ENCODE results near the gene RPUSD2. TPM values are rescaled to one million over a fixed set of nuclear protein-coding genes. Genes with fewer than 3 reads are reported as not detected.

Gene RPUSD2
- total and polyA plus RNA-seq, 2 experiments from 2014 or later = 22.0 to 25.5 TPM

DNA sequence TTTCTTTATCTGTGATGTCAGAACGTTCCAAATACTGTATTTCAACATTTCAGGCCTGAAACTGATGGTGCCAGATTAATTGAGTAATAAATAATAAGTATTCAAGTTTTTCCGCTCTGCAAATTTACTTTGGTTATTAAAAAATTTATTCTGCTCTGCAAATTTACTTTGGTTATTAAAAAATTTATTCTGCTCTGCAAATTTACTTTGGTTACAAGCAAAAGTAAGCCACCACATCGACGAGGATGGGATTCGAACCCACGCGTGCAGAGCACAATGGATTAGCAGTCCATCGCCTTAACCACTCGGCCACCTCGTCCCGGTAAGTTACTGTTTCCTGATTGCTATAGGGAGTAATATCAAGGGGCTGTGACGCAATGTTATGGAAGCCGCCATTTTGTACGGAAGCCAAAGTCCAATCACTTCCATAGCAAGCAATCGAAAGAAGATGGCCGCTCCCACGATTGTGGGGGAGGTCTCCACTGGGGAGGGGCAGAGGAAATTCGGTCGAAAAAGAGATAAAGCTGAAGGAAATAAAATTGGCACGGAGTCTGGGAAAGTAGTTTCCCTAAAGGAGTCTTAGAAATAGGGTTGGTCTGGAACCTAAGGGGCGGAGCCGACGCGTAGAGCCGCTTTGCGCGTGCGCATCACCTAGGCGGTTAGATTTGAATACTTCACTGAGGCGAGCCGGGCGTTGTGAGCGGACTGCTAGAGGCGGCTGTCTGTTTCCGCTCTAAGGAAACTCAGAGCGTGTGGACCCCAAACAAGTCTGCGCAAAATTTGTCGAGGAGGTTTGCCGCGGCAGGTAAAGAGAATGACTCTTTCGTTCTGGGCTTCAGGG lies 24.7 kb downstream of the RPUSD2 start, which contains the start of gene KNL1 (continued):
- TF ChIP-seq, protein P1, sequence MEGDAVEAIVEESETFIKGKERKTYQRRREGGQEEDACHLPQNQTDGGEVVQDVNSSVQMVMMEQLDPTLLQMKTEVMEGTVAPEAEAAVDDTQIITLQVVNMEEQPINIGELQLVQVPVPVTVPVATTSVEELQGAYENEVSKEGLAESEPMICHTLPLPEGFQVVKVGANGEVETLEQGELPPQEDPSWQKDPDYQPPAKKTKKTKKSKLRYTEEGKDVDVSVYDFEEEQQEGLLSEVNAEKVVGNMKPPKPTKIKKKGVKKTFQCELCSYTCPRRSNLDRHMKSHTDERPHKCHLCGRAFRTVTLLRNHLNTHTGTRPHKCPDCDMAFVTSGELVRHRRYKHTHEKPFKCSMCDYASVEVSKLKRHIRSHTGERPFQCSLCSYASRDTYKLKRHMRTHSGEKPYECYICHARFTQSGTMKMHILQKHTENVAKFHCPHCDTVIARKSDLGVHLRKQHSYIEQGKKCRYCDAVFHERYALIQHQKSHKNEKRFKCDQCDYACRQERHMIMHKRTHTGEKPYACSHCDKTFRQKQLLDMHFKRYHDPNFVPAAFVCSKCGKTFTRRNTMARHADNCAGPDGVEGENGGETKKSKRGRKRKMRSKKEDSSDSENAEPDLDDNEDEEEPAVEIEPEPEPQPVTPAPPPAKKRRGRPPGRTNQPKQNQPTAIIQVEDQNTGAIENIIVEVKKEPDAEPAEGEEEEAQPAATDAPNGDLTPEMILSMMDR (conservative IDR thresholded peaks at IDR 0.05; ENCODE audit: low read depth in 2 of 2) = no peak
- TF ChIP-seq ZNF114 (CRISPR knock-in tag; IDR thresholded peaks at IDR 0.05) (peak; percentile 82; the same call in 1 of the 2 replicates), JUNB (IDR thresholded peaks at IDR 0.05; ENCODE audit: unreplicated experiment) (no peak), ZNF331 (CRISPR knock-in tag; IDR thresholded peaks at IDR 0.05; ENCODE audit: low read depth) (no peak), POLR2AphosphoS5 (IDR thresholded peaks at IDR 0.05; ENCODE audit: low read depth) (peak; percentile 80), EZH2 (IDR thresholded peaks at IDR 0.05; ENCODE audit: low read depth, unreplicated experiment) (no peak), NANOG (IDR thresholded peaks at IDR 0.05; ENCODE audit: borderline replicate concordance) (no peak)

DNA sequence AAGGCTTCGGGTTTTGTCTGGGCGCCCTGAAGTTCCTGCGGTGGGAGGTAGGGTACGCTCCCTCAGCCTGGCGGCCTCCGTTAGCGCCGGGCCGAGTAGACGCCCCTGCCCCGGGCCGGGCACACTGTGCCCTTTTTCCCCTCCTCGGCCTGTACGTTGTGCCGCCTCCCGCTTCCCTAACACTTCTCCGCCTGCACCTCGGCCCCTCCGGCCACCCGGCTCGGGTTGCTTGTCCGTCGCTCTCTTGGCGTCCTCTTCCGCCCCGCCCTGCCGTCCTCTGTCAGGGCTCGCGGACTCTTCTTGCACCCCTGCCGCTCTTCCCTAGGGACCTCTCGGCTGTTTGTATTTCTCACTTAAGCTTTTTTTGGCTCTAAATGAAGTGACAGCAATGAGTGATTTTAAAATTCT lies 25.3 kb downstream of the RPUSD2 start:
- Histone ChIP-seq H3K27ac (ENCODE audit: low read depth) (peak overlapping the region; percentile 94), H3F3A (replicated peaks; ENCODE audit: low read depth) (peaks cover 7% of the 10 kb centered on the region; the same call in 1 of the 2 replicates), H3K4me3 (peak overlapping the region; percentile 95), H4K20me1 (replicated peaks; ENCODE audit: insufficient read depth) (no peaks in the 10 kb centered on the region; the same call in 1 of the 2 replicates), H2AFZ (peak overlapping the region; percentile 77), H3K4me2 (peak overlapping the region; percentile 99), H3K36me3 (ENCODE audit: insufficient read depth) (no peaks in the 10 kb centered on the region), H3K27me3 (ENCODE audit: insufficient read depth) (no peaks in the 10 kb centered on the region), H3K9me2 (ENCODE audit: insufficient read depth) (no peaks in the 10 kb centered on the region), H3K4me1 (ENCODE audit: insufficient read depth) (peaks cover 17% of the 10 kb centered on the region), H3K79me2 (replicated peaks; ENCODE audit: insufficient read depth) (peaks cover 45% of the 10 kb centered on the region)
- no peak for TF ChIP-seq STAT1 (IDR thresholded peaks at IDR 0.05; ENCODE audit: unreplicated experiment)
- TF ChIP-seq ZNF331 (CRISPR knock-in tag; IDR thresholded peaks at IDR 0.05; ENCODE audit: low read depth) = no peak
- TF ChIP-seq POLR2AphosphoS5 (IDR thresholded peaks at IDR 0.05; ENCODE audit: low read depth) = 0 out of 2 replicates have a peak, but pooled peaks have one; percentile 2
- no peak for TF ChIP-seq JUNB (IDR thresholded peaks at IDR 0.05; ENCODE audit: unreplicated experiment)
- TF ChIP-seq, protein P2, sequence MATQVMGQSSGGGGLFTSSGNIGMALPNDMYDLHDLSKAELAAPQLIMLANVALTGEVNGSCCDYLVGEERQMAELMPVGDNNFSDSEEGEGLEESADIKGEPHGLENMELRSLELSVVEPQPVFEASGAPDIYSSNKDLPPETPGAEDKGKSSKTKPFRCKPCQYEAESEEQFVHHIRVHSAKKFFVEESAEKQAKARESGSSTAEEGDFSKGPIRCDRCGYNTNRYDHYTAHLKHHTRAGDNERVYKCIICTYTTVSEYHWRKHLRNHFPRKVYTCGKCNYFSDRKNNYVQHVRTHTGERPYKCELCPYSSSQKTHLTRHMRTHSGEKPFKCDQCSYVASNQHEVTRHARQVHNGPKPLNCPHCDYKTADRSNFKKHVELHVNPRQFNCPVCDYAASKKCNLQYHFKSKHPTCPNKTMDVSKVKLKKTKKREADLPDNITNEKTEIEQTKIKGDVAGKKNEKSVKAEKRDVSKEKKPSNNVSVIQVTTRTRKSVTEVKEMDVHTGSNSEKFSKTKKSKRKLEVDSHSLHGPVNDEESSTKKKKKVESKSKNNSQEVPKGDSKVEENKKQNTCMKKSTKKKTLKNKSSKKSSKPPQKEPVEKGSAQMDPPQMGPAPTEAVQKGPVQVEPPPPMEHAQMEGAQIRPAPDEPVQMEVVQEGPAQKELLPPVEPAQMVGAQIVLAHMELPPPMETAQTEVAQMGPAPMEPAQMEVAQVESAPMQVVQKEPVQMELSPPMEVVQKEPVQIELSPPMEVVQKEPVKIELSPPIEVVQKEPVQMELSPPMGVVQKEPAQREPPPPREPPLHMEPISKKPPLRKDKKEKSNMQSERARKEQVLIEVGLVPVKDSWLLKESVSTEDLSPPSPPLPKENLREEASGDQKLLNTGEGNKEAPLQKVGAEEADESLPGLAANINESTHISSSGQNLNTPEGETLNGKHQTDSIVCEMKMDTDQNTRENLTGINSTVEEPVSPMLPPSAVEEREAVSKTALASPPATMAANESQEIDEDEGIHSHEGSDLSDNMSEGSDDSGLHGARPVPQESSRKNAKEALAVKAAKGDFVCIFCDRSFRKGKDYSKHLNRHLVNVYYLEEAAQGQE (IDR thresholded peaks at IDR 0.05; ENCODE audit: unreplicated experiment) = no peak
- TF ChIP-seq CREB1 (CRISPR knock-in tag; IDR thresholded peaks at IDR 0.05; ENCODE audit: low read depth) = no peak
- peak; percentile 77 for ATAC-seq
- Mint-ChIP-seq H3K4me3 (peak overlapping the region; percentile 98), H3K27ac (peak overlapping the region; percentile 100), H3K4me1 (peaks cover 24% of the 10 kb centered on the region), H3K36me3 (ENCODE audit: low read depth) (peaks cover 3% of the 10 kb centered on the region; the same call in 1 of the 3 replicates), H3K27me3 (ENCODE audit: insufficient read depth, low read depth, poor library complexity) (peaks cover 16% of the 10 kb centered on the region), H3K9me3 (peaks cover 5% of the 10 kb centered on the region)
- peak; percentile 81 for DNase-seq (ENCODE audit: low spot score)
